ENCODE measurements around the gene SGPL1.

The SGPL1 gene

DNA sequence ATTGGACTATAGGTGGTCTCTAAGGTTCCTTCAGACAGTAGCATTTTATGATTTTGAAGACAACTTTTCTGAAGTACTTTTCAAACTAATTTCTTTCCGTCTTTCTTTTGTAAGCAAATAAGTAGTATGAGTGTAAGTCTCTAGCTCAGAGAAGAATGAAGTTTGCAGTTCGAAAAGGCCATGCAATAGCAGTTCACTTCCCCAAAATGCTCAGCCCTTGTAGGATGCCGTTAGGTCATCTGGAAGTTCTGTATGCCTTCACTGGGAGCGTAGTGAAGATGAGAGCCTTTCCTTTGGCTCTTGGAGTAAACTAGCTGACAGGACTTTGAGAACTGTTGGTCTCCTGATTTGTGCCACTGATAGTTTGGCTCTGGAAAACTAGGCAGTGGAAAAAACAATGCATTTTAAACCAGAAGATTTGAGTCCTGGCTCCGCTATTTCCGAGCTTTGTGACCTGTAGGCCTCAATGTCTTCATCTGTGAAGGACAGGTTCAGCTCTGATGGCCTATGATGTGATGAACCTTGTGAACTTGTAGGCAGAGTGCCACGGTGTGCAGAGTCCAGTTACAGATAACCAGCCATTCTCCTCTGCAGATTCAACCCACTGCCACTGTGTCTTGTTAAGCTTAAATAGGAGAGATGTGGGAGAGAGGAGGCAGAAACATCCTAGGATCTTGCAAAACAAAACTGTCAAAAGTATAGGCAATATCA lies 18.8 kb downstream of the SGPL1 start:
- Histone ChIP-seq H2BK15ac (ENCODE audit: low read length) (no peak overlapping the region), H3K4me2 (ENCODE audit: insufficient read depth, low read length, poor library complexity, severe bottlenecking) (no peak overlapping the region), H2BK120ac (ENCODE audit: low read depth, low read length) (no peak overlapping the region), H4K8ac (ENCODE audit: low read depth, low read length) (no peak overlapping the region), H3K9ac (ENCODE audit: low read depth, low read length, poor library complexity) (no peak overlapping the region), H3K14ac (ENCODE audit: low read length) (no peak overlapping the region), H2AK5ac (ENCODE audit: low read depth, low read length) (no peak overlapping the region), H3K4me3 (ENCODE audit: low read length in 2 of 2) (no peak overlapping the region), H3K79me1 (ENCODE audit: low read depth, low read length) (no peaks in the 10 kb centered on the region), H3K4me1 (ENCODE audit: control insufficient read depth in 2 of 2, insufficient read depth in 1 of 2, low read depth in 1 of 2, low read length in 2 of 2) (no peaks in the 10 kb centered on the region), H3K4ac (ENCODE audit: low read length) (no peak overlapping the region), H2BK12ac (ENCODE audit: low read length) (no peak overlapping the region), H3K18ac (ENCODE audit: low read length) (no peak overlapping the region), H2BK5ac (ENCODE audit: low read length) (no peak overlapping the region), H2AFZ (ENCODE audit: low read length) (no peak overlapping the region), H3K36me3 (replicated peaks in 1 of 2; ENCODE audit: control insufficient read depth in 2 of 2, insufficient read depth in 2 of 2, low read length in 2 of 2) (peaks cover 2 to 56% of the 10 kb centered on the region in 2 donors), H3K27ac (replicated peaks; ENCODE audit: low read length) (no peak overlapping the region), H4K91ac (ENCODE audit: low read depth, low read length, poor library complexity) (no peak overlapping the region), H3K27me3 (ENCODE audit: control insufficient read depth in 3 of 3, insufficient read depth in 3 of 3, low read depth in 1 of 3, low read length in 3 of 3) (no peaks in the 10 kb centered on the region), H3K9me3 (replicated peaks in 1 of 2; ENCODE audit: control insufficient read depth in 2 of 2, insufficient read depth in 1 of 2, low read depth in 1 of 2, low read length in 2 of 2) (peaks cover 0 to 6% of the 10 kb centered on the region in 2 donors), H3K23ac (ENCODE audit: low read depth, low read length, poor library complexity) (no peak overlapping the region)
- no peak for DNase-seq (ENCODE audit: low spot score)
- WGBS, 2 donors (ENCODE audit: extremely low coverage in 2 of 2, insufficient read length in 2 of 2, insufficient replicate concordance in 1 of 2) = no CpG with 5 or more reads among the region's 7 CpGs

DNA sequence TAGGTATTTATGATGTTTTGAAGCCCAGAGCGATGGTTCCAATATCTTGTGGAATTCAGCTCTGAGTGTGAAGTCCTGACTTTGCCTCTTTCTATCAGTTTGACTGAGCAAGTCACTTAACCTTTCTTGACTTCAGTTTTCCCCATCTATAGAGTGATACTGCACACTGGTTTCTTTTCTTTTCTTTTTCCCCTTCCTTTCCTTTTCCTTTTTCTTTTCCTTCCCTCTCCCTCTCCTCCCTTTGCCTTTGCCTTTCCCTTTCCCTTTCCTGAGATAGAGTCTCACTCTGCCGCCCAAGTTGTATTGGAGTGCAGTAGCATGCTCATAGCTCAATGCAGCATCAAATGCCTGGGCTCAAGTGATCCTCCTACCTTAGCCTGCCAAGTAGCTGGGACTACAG lies 20.6 kb downstream of the SGPL1 start:
- no peak overlapping the region for H3K27ac ChIP-seq (replicated peaks; ENCODE audit: low read length)
- H2AFZ ChIP-seq (ENCODE audit: low read length) = no peak overlapping the region
- no peak overlapping the region for H3K18ac ChIP-seq (ENCODE audit: low read length)
- H3K23ac ChIP-seq (ENCODE audit: low read depth, low read length, poor library complexity) = no peak overlapping the region
- no peak overlapping the region for H2BK15ac ChIP-seq (ENCODE audit: low read length)
- no peaks in the 10 kb centered on the region for H3K27me3 ChIP-seq (ENCODE audit: control insufficient read depth in 3 of 3, insufficient read depth in 3 of 3, low read depth in 1 of 3, low read length in 3 of 3)
- peaks cover 0 to 6% of the 10 kb centered on the region in 2 donors for H3K9me3 ChIP-seq (replicated peaks in 1 of 2; ENCODE audit: control insufficient read depth in 2 of 2, insufficient read depth in 1 of 2, low read depth in 1 of 2, low read length in 2 of 2)
- H3K9ac ChIP-seq (ENCODE audit: low read depth, low read length, poor library complexity) = no peak overlapping the region
- peaks cover 3% of the 10 kb centered on the region for H3K79me1 ChIP-seq (ENCODE audit: low read depth, low read length)
- no CpG with 5 or more reads among the region's 2 CpGs for WGBS, 2 donors (ENCODE audit: extremely low coverage in 2 of 2, insufficient read length in 2 of 2, insufficient replicate concordance in 1 of 2)
- H4K91ac ChIP-seq (ENCODE audit: low read depth, low read length, poor library complexity) = no peak overlapping the region
- H2BK120ac ChIP-seq (ENCODE audit: low read depth, low read length) = no peak overlapping the region
- H2AK5ac ChIP-seq (ENCODE audit: low read depth, low read length) = no peak overlapping the region
- no peaks in the 10 kb centered on the region for H3K4me1 ChIP-seq (ENCODE audit: control insufficient read depth in 2 of 2, insufficient read depth in 1 of 2, low read depth in 1 of 2, low read length in 2 of 2)
- no peak overlapping the region for H3K4ac ChIP-seq (ENCODE audit: low read length)
- H2BK12ac ChIP-seq (ENCODE audit: low read length) = no peak overlapping the region
- H3K14ac ChIP-seq (ENCODE audit: low read length) = no peak overlapping the region
- no peak for DNase-seq (ENCODE audit: low spot score)
- H3K4me3 ChIP-seq (ENCODE audit: low read length in 2 of 2) = no peak overlapping the region
- no peak overlapping the region for H2BK5ac ChIP-seq (ENCODE audit: low read length)
- no peak overlapping the region for H4K8ac ChIP-seq (ENCODE audit: low read depth, low read length)
- no peak overlapping the region for H3K4me2 ChIP-seq (ENCODE audit: insufficient read depth, low read length, poor library complexity, severe bottlenecking)
- peaks cover 2 to 51% of the 10 kb centered on the region in 2 donors for H3K36me3 ChIP-seq (replicated peaks in 1 of 2; ENCODE audit: control insufficient read depth in 2 of 2, insufficient read depth in 2 of 2, low read length in 2 of 2)

DNA sequence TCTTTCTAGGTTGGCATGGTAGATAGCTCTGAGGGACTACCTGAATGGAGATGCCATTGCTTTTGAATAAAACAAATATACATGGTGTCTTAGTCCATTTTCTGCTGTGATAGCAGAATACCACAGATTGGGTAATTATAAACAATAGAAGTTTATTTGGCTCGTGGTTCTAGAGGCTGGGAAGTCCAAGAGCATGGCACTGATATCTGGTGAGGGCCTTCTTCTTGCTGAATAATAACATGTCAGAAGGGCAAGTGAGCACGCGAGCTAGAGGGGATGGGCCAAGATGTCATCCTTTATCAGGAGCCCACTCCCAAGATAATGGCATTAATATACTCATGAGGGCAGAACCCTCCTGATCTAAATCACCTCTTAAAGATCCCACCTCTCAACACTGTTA lies 21.9 kb downstream of the SGPL1 start:
- H2AK5ac ChIP-seq (ENCODE audit: low read depth, low read length) = no peak overlapping the region
- no peak overlapping the region for H3K14ac ChIP-seq (ENCODE audit: low read length)
- H3K4me3 ChIP-seq (ENCODE audit: low read length in 2 of 2) = no peak overlapping the region
- no CpG with 5 or more reads among the region's 3 CpGs for WGBS, 2 donors (ENCODE audit: extremely low coverage in 2 of 2, insufficient read length in 2 of 2, insufficient replicate concordance in 1 of 2)
- no peaks in the 10 kb centered on the region for H3K4me1 ChIP-seq (ENCODE audit: control insufficient read depth in 2 of 2, insufficient read depth in 1 of 2, low read depth in 1 of 2, low read length in 2 of 2)
- peaks cover 2 to 52% of the 10 kb centered on the region in 2 donors for H3K36me3 ChIP-seq (replicated peaks in 1 of 2; ENCODE audit: control insufficient read depth in 2 of 2, insufficient read depth in 2 of 2, low read length in 2 of 2)
- H2BK12ac ChIP-seq (ENCODE audit: low read length) = no peak overlapping the region
- H3K4ac ChIP-seq (ENCODE audit: low read length) = no peak overlapping the region
- H4K91ac ChIP-seq (ENCODE audit: low read depth, low read length, poor library complexity) = no peak overlapping the region
- no peak overlapping the region for H2BK5ac ChIP-seq (ENCODE audit: low read length)
- H3K4me2 ChIP-seq (ENCODE audit: insufficient read depth, low read length, poor library complexity, severe bottlenecking) = no peak overlapping the region
- no peaks in the 10 kb centered on the region for H3K27me3 ChIP-seq (ENCODE audit: control insufficient read depth in 3 of 3, insufficient read depth in 3 of 3, low read depth in 1 of 3, low read length in 3 of 3)
- H3K18ac ChIP-seq (ENCODE audit: low read length) = no peak overlapping the region
- peaks cover 4% of the 10 kb centered on the region for H3K79me1 ChIP-seq (ENCODE audit: low read depth, low read length)
- H3K23ac ChIP-seq (ENCODE audit: low read depth, low read length, poor library complexity) = no peak overlapping the region
- H3K27ac ChIP-seq (replicated peaks; ENCODE audit: low read length) = no peak overlapping the region
- H3K9me3 ChIP-seq (replicated peaks in 1 of 2; ENCODE audit: control insufficient read depth in 2 of 2, insufficient read depth in 1 of 2, low read depth in 1 of 2, low read length in 2 of 2) = peaks cover 0 to 6% of the 10 kb centered on the region in 2 donors
- H2BK120ac ChIP-seq (ENCODE audit: low read depth, low read length) = no peak overlapping the region
- H2BK15ac ChIP-seq (ENCODE audit: low read length) = no peak overlapping the region
- H3K9ac ChIP-seq (ENCODE audit: low read depth, low read length, poor library complexity) = no peak overlapping the region
- no peak for DNase-seq (ENCODE audit: low spot score)
- no peak overlapping the region for H4K8ac ChIP-seq (ENCODE audit: low read depth, low read length)
- H2AFZ ChIP-seq (ENCODE audit: low read length) = no peak overlapping the region

DNA sequence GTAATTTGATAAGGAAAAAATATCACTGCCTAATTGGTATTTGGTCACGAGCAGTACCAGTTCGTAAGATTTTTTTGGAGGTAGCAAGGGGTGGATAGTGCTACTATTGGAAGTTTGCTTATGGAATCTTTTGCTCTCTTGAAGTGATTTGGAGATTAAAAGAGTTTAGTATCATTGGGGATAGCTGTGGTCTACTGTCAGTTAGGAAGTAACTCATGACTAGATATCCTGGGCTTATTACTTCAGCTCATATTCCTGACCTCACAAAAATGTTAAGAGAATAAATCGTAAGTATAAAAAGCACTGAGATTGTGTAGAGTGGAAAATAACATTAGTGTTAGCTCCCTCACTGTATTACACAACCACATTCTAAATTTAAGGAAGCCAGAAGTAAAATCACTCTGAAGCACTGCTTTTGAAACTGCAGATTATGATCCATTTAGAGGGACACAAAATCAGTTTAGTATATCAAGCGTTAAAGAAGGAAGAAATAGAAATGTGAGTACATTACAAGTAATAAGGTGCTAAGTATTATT lies 22.6 kb downstream of the SGPL1 start:
- H3K27me3 ChIP-seq (ENCODE audit: control insufficient read depth in 3 of 3, insufficient read depth in 3 of 3, low read depth in 1 of 3, low read length in 3 of 3) = no peaks in the 10 kb centered on the region
- H2BK120ac ChIP-seq (ENCODE audit: low read depth, low read length) = no peak overlapping the region
- H4K91ac ChIP-seq (ENCODE audit: low read depth, low read length, poor library complexity) = no peak overlapping the region
- no peak overlapping the region for H3K9ac ChIP-seq (ENCODE audit: low read depth, low read length, poor library complexity)
- H3K23ac ChIP-seq (ENCODE audit: low read depth, low read length, poor library complexity) = no peak overlapping the region
- no peak overlapping the region for H2BK15ac ChIP-seq (ENCODE audit: low read length)
- H3K18ac ChIP-seq (ENCODE audit: low read length) = no peak overlapping the region
- H3K9me3 ChIP-seq (replicated peaks in 1 of 2; ENCODE audit: control insufficient read depth in 2 of 2, insufficient read depth in 1 of 2, low read depth in 1 of 2, low read length in 2 of 2) = peaks cover 0 to 6% of the 10 kb centered on the region in 2 donors
- H2BK12ac ChIP-seq (ENCODE audit: low read length) = no peak overlapping the region
- H3K4me2 ChIP-seq (ENCODE audit: insufficient read depth, low read length, poor library complexity, severe bottlenecking) = no peak overlapping the region
- peaks cover 5% of the 10 kb centered on the region for H3K79me1 ChIP-seq (ENCODE audit: low read depth, low read length)
- H3K36me3 ChIP-seq (replicated peaks in 1 of 2; ENCODE audit: control insufficient read depth in 2 of 2, insufficient read depth in 2 of 2, low read length in 2 of 2) = peaks cover 0 to 54% of the 10 kb centered on the region in 2 donors
- no peak overlapping the region for H4K8ac ChIP-seq (ENCODE audit: low read depth, low read length)
- no peak overlapping the region for H2AK5ac ChIP-seq (ENCODE audit: low read depth, low read length)
- H2BK5ac ChIP-seq (ENCODE audit: low read length) = no peak overlapping the region
- H3K27ac ChIP-seq (replicated peaks; ENCODE audit: low read length) = no peak overlapping the region
- no peak overlapping the region for H3K4me3 ChIP-seq (ENCODE audit: low read length in 2 of 2)
- no peak for DNase-seq (ENCODE audit: low spot score)
- H2AFZ ChIP-seq (ENCODE audit: low read length) = no peak overlapping the region
- H3K4ac ChIP-seq (ENCODE audit: low read length) = no peak overlapping the region
- WGBS, 2 donors (ENCODE audit: extremely low coverage in 2 of 2, insufficient read length in 2 of 2, insufficient replicate concordance in 1 of 2) = no CpG with 5 or more reads among the region's 4 CpGs
- no peak overlapping the region for H3K14ac ChIP-seq (ENCODE audit: low read length)
- no peaks in the 10 kb centered on the region for H3K4me1 ChIP-seq (ENCODE audit: control insufficient read depth in 2 of 2, insufficient read depth in 1 of 2, low read depth in 1 of 2, low read length in 2 of 2)
